ENCODE measurements around the gene PLCB2.

Gene PLCB2

DNA sequence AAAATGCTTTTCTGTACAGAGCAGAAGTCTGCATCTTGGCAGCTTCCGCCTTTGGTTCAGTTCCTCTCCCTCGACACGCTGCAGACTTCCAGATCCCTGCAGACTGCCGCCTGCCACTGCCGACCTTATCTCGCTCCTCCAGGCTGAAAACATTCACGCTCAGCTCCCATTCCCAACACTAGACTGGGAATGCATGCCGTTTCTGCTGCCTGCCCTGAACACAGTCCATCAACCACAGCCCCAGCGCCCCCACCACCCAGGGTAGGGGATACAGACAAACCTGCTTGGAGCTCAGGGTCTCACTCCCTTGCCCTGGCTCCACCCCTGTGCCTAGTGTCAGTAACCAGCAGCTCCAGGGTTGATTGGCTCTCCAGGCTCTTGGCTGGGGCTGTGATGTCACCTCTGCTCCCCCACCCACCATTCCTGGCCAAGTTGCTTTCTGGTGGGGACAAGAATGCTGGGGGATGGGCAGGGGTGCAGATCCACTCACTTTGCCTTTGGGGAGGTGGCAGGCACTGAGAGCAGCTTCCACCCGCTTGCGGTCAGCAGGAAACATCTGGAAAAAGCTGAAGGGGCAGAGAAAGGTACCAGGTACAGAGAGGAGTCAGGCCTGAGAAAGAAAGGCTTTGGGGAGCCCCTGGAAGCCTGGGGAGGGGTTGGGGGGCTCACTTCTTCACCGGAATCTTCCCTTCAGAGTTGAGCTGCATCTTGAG is 6.1 kb downstream of the PLCB2 start:
- DNase-seq: no peak

DNA sequence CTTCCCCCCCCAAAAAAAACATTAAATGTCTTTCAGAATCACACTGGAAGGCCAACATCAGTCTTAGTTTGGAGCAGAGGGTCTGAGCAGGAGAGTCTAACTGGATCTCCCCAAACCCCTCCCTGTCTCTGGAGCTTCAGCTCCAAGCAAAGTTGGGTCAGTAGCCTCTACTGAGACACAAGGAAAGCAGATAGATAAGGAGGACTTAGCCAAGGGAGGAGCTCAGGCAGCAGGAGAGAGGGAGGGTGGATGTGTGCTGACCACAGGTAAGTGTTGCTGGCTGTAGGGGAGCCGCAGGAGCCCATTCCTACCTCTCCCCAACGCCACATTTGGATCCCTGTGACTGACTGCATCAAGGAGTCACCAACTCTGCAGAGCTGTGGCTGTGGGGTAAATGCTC is 7.0 kb downstream of the PLCB2 start:
- no peak for DNase-seq

DNA sequence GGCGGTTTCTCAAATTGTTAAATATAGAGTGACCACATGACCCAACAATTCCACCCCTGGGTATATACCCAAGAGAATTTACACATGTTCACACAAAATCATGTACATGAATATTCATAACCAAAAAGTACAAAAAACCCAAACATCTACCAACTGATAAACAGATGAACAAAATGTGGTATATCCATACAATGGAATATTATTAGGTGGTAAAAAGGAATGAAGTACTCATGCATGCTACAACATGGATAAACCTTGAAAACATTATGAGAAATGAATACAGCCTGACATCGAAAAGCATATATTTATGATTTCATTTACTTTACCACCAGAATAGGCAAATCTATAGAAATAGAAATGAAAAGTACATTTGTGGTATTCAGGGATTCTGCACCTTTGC is 7.4 kb downstream of the PLCB2 start:
- DNase-seq: no peak

DNA sequence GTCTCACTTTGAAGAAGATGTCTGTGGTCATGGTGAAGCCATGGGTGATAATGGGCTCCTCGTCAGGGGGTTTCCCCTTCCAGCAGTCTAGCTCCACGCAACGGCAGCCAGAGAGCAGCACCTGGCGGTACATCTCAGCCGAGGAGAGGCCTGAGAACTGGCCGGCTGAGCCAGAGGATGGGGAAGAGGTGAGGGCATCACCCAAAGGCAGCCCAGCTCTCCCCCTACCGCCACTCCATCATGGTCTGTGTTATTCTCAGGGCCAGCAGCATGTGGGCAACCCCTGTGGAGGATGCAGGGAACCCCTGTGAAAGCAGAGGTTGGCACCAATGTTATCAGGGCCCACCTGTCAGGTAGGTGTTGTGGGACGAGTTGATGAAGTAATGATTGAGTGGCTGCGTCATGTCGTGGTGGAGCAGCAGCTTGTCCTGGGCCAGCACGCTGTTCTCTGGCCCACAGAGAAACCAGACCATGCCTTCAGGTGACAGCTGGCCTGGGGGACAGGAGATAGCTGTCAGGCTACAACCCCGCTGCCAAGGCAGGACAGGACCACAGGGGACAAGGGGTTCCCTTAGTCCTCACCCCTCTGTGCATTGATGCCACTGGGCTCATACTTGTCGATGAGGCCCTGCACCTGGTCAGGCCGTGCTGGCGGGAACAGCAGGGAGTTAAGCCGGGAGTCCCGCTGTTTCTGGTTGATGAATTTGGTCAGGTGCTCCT is 9.4 kb downstream of the PLCB2 start:
- no peak for DNase-seq

DNA sequence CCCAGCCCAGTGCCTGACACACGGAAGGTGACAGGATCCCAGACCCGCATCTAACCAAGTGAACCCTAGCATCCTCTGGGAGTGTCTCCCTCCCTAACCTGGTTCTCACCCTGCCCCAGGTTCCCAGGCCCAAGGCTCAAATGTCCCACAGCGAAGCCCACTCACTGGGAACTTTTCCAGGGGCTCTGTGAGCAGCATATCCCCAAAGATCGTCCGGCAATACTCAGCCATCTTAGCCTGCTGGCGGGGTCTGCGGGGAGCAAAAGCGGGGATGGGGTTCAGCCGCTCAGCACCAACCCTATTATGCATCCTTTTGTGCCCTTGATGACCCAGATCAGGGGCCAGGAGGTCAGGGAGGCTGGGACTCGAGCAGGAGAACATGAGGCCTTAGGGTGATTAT is 10.4 kb downstream of the PLCB2 start:
- DNase-seq: no peak

DNA sequence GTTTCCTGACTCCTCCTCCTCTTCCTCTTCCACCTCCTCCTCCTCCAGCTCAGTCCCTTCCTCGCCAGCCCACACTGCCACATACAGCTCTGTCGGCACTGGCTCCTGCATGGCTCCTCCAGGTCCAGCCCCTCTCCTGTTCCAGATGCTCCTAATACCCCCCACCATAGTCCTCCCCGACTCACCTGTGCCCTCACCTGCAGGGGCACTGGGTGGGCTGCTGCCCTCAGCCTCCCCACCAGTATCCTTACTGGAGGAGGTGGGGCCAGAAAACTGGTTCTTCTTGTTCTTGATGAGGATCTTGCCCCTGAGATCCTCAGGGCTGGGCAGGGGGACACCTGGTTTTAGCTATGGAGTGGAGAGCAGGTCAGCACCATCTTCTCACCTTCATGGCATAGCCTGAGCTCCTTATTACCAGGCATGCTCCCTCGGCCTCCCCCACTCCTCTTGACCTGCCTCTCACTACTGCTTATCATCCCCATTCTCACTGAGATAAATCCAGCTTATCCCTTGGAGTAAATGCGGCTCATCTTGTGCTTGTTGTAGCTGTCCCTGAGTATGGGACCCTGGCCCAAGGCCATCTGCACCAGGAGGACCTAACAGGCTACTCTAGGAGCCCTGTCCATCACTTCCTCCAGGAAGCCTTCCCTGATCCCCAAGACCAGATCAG is 11.0 kb downstream of the PLCB2 start:
- no peak for DNase-seq

DNA sequence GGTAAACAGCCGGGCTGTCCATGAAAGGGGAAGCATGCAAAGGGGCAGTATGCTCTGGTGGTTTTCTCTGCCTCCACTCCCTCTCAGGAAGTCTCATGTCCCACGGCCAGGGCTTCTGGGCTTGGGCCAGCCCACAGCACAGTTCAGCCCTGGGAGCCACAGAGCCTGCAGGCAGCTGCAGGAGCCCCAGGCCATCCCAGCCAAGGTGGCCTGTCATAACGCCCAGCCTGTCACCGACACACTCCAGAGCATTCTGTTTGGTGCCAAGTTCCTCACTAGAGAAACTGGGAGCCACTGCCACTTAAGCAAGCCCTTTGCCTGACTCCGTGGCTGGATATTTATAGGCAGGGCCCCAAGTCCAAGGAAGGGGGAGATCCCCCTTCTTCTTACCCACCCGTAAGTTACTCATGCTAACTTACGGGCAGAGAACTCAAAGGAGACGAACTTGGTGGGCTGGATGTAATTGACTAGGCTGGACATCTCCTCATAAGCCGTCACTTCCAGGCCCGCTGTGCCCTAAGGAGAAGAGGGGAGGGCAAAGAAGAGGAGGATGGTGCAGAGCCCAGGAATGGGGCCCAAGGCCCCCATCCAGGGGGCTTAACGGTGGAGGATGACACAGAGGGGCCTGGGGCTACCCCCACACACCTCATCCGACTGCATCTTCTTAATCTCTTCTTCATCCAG is 11.7 kb downstream of the PLCB2 start:
- no peak for DNase-seq

DNA sequence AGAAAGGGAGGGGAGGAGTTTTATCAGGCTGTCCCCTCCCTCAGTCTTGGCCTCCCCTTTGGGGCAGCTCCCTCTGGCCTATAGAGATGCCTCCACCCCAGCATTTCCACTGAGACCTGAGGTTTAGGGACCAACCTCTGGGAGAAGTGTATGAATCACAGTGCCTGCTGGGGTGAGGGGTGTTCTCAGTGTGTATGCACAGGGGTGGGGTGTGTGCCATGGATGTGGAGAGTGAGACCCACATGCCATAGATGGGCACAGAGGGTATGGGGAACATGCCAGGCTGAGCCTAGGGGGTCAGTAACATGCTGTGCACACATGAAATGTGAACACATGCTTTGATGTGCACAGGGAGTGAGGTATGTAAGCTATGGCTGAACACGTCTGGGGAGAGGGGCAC is 12.4 kb downstream of the PLCB2 start:
- no peak for DNase-seq

DNA sequence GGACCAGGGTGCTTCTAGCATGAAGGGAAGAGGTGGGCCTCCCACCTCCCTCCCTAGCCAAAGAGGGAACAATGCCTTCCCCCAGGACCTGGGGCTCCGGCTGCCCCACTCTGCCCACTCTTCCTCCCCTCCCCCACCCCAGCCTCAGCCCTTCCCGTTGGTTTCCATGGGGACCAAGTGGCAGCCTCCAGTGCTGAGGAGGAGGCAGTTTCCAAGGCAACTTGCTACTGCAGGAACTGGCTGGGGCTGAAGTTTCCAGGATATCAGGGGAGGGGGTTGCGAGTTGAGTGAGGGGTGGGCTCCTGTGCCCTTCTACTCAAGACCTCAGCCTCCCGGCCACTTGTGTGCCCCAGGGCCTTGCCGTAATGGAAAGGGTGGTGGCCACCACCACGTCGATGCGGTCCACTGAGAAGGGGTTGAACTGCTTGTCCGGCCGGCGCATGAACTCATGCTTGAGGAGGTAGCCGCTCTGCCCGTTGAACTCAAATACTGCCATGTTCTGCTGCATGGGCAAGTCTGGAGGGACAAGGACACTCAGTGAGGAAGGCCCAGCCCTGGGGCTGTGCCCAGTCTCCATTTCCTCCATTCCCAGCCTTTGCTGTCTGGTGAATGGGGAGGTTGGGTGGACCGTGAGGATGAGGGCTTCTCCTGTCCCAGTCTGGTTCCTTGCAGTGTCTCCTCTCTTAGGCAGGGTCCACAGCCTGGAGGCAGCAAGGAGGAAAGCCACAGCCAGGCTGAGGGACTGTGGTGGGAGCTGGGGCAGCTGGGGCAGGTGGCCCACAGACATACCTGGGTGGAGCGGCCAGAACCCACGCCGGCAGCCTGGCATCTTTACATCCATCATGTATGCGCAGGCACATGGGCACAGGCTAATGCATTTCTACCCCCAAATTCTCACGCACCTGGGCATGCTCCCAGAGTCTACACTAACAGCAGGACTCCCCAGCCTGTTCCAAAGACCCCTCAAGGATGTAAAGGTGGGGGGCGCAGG is 13.5 kb downstream of the PLCB2 start:
- DNase-seq: no peak

DNA sequence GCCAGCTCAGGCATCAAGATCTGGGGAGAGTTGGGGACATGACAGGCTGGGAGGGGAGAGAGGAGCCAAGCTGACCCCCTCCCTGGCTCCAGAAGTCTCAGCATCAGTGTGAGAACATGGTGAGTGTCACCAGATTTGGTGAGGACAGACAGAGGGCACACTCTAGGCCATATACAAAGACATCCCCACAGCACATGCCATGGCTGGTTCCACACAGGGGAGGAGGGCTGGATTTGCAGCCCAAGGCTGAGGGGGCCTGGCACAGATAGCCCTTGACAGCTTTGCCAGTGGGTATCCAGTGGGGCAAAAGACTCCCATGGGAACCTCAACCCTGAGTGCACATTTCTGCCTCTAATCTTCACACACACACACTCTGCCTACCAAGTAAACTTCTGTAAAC is 14.7 kb downstream of the PLCB2 start:
- DNase-seq: no peak

DNA sequence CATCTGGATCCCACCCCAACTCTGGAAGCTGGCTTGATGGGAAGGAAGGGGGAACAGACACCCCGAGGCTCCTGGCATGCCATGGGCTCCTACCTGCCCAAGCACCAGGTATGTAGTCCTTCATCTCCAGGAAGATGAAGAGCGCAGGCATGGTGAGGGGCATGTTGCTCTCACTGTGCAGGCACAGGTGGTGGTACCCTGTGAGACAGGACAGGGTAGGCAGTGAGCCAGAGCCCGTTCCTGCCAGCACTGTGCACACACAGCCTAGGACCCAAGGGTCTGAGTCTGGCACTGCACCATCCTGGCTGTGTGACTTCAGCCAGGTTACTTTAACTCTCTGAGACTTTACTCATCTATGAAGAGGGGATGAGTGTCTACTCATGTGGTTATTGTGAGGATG is 15.5 kb downstream of the PLCB2 start:
- DNase-seq: no peak

DNA sequence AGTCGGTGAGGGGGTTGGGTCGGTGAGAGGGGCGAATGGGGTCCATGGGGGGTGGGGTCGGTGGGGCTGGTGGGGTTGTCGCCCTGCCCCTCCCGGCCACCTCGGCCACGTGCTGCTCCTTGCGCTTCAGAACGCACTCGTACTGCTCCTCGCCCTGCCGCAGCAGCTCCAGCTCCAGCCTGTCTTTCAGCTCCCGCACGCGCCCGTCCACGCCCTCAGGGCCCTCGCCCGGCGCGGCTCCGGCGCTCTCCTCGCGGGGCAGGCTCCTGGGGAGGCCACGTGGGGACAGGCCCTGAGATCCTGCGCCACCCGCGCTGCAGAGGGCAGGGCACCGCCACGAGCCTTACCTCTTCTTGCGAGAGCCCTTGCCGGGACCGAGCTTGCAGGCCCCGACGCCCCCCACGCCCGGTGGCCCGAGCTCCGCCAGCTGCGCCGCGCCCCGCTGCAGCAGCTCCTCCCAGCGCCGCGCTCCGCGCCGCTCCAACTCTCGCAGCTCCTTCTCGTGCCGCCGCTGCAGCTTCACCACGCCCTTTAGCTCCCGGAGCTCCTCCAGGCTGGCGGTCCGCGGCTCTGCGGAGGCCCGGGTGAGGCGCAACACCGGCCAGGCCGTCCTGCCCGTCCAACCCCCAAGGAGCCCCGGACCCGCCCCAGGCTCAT is 16.7 kb downstream of the PLCB2 start:
- DNase-seq: no peak

DNA sequence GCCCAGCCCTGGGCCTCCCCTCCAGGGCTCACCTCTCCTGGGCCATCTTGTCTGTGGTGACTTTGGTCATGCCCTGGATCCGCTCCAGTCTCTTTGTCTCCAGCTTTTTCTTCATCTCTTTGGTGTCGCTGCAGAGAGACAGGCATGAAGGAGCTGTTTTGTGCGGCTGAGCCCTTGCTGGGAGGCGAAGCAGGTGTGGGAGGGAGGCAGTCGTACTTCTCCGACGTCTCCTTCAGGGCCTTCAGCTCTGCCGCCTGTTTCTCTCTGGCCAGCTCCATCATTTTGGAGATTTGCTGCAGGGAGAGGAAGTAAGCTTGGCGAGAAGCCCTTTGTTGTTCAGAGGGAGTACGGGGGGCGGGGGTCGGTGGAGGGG is 17.2 kb downstream of the PLCB2 start:
- DNase-seq: no peak

DNA sequence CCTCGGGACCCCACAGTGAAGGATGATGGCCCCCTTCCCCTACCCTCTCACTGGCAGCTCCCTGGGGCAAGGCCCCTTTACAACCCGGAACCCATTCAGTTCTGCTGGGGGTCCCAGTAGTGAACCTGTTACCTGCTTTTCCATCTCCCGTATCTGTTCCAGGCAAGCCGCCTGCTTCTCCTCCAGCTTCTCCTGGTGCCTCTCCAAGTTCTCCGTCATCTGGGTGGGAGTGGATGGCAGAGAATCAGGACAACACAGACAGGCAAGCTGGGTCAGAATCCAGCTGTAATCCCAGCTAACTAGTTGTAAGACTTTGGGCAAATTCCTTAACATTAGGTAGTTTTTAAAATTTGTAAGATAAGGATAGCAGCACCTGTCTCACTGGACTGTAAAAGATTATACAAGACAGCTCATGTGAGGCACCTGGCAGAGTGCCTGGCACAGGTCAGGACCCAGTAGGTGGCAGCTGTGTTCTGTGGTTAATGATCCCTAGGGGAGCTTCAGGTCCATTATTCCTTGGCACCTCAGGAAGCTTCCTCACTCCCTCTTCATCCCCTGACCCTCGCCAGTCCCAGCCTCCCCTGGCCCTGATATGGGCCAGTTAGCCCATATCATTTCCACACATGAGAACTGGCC is 18.5 kb downstream of the PLCB2 start:
- DNase-seq: no peak

DNA sequence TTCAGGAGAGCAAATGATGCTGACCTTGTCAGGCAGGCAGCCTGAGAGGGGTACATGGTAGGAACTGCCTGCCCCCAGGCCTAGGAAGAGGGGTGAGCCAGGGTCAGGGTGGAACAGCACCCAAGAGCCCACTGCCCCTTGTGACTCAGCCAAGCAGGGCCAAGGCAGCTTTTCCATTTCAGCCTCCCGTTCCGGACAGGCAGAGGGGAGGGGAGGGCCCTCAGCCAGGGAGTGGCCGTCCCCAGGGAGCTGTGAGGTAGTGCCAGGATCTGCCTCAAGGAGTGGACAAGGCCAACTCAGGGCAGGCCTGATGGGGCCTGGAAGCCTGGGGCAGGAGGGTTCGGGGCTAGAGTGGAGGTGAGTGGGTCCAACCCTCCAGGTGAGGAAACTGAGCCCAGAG is 19.8 kb downstream of the PLCB2 start:
- DNase-seq: no peak

DNA sequence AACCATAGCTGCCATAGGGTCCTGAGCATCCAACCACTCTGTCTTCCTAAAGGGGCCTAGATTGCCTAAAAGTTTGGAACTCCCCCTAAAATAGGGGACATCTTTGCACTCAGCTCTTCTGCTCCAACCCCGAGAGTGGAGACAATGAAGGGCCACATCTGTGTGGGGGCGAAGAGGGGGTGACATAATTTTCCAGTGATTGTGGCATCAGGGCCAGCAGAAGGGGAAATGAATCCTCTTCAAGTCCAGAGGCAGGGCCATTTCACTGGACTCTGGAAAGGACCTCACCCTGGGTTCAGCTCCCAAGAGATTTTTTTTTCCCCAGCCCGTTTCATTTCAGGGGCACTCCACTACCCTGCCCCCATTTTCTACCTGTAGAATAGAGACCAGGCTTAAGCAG is 20.2 kb downstream of the PLCB2 start:
- no peak for DNase-seq

DNA sequence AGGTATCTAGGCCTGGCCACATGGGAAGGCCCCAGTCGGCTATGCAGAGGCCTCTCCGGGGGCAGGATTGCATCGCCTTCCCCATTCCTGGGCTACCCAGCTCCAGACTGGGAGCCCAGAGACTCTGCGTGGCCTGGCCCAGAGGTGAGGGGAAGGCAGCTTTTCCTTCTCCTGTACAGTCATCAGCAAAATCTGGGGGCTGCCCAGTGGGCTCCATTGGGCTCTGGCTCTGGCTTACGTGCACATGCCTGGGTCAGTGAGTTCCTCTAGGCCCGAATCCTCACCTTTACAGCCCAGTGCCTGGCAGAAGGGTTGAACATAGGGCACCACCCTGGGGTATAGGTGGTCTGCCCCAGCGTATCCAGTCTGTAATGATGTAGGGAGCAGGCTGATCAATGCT is 20.9 kb downstream of the PLCB2 start:
- DNase-seq: no peak

DNA sequence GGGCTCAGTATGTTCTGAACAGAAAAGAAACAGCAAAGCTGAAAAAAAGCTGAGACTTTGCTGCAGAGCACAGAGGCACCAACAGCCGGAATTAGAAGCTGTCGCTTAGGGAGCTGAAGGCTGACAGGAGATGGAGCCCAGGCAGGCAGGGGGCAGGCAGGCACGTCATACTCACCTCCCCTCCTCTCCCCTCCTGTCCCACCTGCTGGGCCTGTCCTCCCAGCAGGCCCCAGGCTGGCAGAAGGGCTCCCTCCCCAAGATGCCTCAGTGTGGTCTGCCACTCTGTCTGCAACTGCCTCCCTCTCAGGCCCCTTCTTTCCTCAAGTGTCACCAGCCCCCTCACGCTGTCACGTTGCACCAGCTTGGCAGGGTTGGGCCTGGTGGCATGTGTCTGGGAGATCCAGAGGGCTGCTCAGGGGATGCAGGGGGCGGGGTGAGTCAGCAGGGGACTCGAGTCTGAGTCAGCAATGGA is 21.6 kb downstream of the PLCB2 start:
- DNase-seq: no peak

DNA sequence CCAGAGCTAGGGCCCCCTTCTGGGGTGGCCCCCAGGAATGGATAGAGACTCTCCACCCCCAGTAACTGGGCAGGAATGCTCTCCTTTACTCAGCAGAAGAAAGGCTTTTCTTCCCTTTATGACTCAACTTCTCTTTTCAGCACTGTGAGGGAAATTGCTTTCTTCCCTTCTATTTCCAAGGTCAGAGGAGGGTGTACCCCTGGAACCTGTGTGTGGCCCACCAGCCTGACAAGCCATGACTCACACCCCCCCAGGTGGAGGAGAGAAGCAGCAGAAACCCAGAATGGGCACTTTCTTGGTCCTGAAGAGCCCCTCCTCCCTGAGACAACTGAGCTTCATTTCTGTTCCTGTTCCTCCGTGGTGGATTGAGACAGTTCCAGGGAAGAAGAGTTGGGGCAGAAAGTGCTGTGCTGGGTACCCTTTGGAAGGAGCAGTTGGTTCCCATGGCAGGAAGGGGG is 22.2 kb downstream of the PLCB2 start:
- DNase-seq: no peak

DNA sequence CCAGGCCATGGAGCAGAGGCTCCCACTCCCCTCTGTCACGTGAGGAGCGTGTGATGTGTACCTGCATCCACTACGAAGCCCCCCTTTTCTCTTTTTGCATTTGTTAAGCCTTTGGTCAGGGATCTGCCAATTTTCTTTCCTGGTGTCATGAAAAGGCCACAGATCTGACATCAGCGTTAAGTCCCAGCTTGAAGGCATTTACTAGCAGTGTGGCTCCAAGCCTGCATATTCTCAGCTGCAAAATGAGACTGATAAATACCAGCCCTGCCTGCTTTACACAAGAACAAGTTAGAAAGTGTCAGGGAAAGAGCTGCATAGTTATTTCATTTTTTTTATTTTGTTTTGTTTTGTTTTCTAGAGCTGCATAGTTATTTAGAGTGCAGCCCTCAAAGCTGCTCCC is 22.6 kb downstream of the PLCB2 start:
- DNase-seq: no peak

DNA sequence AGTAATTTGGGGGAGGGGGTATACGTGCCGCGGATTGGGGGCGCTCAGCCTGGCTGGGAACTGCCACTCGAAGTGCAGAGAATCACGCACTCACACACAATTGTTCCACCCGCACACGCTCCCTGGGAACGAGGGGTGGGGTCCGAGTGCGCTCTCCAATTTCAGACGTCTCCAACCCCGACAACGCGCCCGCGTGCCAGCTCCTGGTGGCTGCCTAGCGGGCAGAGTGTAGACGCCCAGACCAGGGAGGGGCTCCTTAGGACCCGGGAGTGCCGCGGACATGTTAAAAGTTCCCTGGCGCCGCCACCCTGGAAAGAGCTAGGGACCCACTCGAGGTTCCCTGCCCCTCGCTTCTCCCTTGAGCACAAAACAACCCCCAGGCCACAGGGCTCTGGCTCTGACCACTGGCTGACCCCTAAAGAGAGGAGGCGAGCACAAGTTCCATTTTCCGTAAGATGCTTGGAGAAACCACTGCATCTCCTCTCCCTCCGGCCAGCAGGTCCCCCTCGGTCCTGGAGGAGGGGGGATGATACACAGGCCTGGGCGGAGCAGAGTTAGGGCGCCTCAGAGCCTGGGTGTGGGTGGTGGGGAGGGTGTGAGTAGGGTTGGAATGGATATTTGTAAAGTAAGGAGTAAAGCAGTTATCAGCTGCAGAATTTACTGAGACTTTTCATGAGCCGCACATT is 24.0 kb downstream of the PLCB2 start:
- no peak for DNase-seq
